Effector memory CD4-positive, alpha-beta T cell (primary cell): Measurements from ENCODE around the gene SLC25A52.

Experiments used
- DNase-seq, 3 donors: peaks; one replicate each; pipeline ENCODE4 v3.0.0-alpha.2; 2020
- H3K27ac ChIP-seq: 2 replicates; pipeline ENCODE4 v1.7.0; 2013; ENCODE audit warnings: mild to moderate bottlenecking, low read length, moderate library complexity; ENCODE audit not compliant: insufficient read depth, poor library complexity, severe bottlenecking
- H3K27me3 ChIP-seq: replicated peaks from 2 replicates; pipeline ENCODE4 v1.7.0; 2013; ENCODE audit warnings: mild to moderate bottlenecking, low read length; ENCODE audit not compliant: insufficient read depth, control insufficient read depth, poor library complexity, severe bottlenecking
- H3K36me3 ChIP-seq: 2 replicates; pipeline ENCODE4 v1.7.0; 2013; ENCODE audit warnings: mild to moderate bottlenecking, low read length, moderate library complexity; ENCODE audit not compliant: control insufficient read depth, insufficient read depth
- H3K4me1 ChIP-seq: 2 replicates; pipeline ENCODE4 v1.7.0; 2013; ENCODE audit warnings: low read length, mild to moderate bottlenecking; ENCODE audit not compliant: control insufficient read depth, insufficient read depth, poor library complexity, severe bottlenecking
- H3K4me3 ChIP-seq: 2 replicates; pipeline ENCODE4 v1.7.0; 2013; ENCODE audit warnings: low read length, low read depth, mild to moderate bottlenecking; ENCODE audit not compliant: insufficient read depth, poor library complexity, severe bottlenecking
- H3K9me3 ChIP-seq: 2 replicates; pipeline ENCODE4 v1.7.0; 2013; ENCODE audit warnings: mild to moderate bottlenecking, low read length, moderate library complexity; ENCODE audit not compliant: control insufficient read depth

SLC25A52 gene

DNA sequence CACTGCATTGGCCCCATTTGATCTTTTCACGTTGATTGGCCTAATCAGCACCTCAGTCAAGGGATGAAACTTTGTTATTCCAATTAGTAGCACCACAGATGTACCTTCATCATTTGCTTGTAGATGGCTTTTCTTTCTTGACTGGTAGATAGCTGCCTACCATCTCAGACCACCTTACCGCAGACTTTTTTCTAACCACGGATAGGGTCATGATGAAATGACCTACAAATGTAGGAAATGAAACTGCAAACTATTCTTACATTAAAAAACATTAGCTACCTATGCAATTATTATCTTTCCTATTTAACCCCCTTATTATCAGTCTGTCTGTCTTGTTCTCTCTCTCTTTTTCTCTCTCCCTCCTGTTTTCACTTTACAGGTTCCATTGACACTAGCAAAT is 22.4 kb upstream of the SLC25A52 start:
- H3K4me1 ChIP-seq: no peaks in the 10 kb centered on the region
- no peak overlapping the region for H3K4me3 ChIP-seq
- no peak for DNase-seq
- H3K27me3 ChIP-seq: no peaks in the 10 kb centered on the region
- H3K36me3 ChIP-seq: no peaks in the 10 kb centered on the region
- H3K27ac ChIP-seq: no peak overlapping the region
- peaks cover 5% of the 10 kb centered on the region for H3K9me3 ChIP-seq

DNA sequence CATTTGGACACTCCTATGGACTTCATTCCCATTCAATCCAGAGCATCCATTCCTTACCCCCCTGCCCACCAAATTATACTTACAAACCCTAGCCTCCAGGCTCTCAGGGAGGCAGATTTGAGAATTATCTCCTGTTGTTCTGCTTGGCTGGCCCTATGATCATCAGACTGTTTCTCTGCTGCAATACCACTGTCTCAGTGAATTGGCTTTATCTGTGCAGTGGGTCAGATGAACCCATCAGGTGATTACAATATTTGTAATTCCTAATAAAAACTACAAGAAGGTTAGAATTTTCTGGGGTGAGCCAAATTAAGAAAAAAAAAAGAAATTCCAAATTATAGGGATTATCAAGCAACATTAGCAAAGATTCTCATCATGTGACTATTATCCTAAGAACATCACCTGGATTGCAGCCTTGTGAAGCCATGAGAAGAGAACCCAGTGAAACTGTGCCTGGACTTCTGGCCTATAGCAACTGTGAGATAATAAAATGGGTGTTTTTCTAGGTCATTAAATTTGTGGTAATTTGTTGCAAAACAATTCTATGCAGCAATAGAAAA is 17.8 kb upstream of the SLC25A52 start:
- no peak for DNase-seq
- H3K27me3 ChIP-seq: no peaks in the 10 kb centered on the region
- H3K9me3 ChIP-seq: peaks cover 5% of the 10 kb centered on the region
- H3K4me1 ChIP-seq: no peaks in the 10 kb centered on the region
- H3K4me3 ChIP-seq: no peak overlapping the region
- no peaks in the 10 kb centered on the region for H3K36me3 ChIP-seq
- H3K27ac ChIP-seq: no peak overlapping the region

DNA sequence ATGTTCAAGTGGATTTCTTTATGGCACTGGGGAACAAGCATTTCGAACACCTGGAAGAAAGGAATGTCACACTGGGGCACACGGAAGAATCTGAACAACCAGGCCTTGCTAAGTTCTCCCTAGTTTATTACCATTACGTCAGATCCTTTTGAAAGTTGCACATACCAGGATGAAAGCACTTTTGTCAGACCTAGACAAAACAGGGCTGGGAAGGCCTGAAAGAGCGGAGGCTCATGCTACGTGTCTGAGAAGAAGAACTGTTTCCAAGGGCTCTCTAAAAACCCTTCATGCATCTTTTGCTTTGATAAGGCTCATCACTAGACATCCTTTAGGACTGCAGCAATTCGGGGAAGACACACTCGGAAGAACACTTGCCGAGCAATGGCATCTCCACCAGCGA is 15.4 kb upstream of the SLC25A52 start:
- H3K36me3 ChIP-seq: no peaks in the 10 kb centered on the region
- DNase-seq: no peak

GRCh38 chr18:31774962-31775361 is 14.3 kb upstream of the SLC25A52 start:
- H3K9me3 ChIP-seq: peaks cover 5% of the 10 kb centered on the region
- H3K4me3 ChIP-seq: no peak overlapping the region
- no peak overlapping the region for H3K27ac ChIP-seq
- no peaks in the 10 kb centered on the region for H3K36me3 ChIP-seq
- no peak for DNase-seq
- H3K4me1 ChIP-seq: no peaks in the 10 kb centered on the region
- H3K27me3 ChIP-seq: no peaks in the 10 kb centered on the region

More for the DNA sequence above, 15.4 kb upstream of the SLC25A52 start:
- no peaks in the 10 kb centered on the region for H3K27me3 ChIP-seq
- no peaks in the 10 kb centered on the region for H3K4me1 ChIP-seq
- H3K27ac ChIP-seq: no peak overlapping the region
- H3K9me3 ChIP-seq: peaks cover 5% of the 10 kb centered on the region
- H3K4me3 ChIP-seq: no peak overlapping the region

- no peaks in the 10 kb centered on the region for H3K27me3 ChIP-seq
- no peak for DNase-seq
- no peaks in the 10 kb centered on the region for H3K4me1 ChIP-seq
- no peaks in the 10 kb centered on the region for H3K36me3 ChIP-seq
- no peak overlapping the region for H3K4me3 ChIP-seq
- H3K9me3 ChIP-seq: peaks cover 5% of the 10 kb centered on the region
- H3K27ac ChIP-seq: no peak overlapping the region
Observed at GRCh38 chr18:31774477-31774785, 13.8 kb upstream of the SLC25A52 start.

DNA sequence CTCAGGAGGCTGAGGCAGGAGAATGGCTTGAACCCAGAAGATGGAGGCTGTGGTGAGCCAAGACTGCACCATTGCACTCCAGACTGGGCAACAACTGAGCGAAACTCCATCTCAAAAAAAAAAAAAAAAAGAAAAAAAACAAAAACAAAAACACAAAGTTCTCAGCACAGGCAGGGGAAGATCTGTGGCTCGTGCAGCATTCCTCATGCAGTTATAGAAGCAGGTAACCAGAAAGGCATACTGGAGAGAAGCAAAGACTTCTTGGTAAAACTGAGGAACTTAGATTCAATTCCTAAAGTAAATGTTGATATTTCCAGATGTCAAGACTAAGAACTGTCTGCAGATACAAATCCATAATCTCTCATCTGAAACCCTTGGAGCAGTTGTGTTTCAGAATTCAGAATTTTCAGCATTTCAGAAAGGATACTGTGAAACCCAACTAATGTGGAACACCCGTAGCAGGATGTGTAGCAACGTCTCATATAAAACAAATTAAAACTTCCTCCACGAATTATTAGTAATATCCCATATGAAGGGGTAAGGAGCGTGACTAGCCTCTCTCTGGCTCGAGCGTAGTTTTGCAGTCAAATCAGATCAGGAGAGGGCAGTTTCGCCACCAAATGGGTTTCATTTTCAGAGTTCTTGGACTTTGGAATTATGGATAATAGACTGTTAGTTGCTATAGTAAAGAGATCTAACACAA is 13.2 kb upstream of the SLC25A52 start:
- Histone ChIP-seq H3K4me3 (no peak overlapping the region), H3K27ac (no peak overlapping the region), H3K36me3 (no peaks in the 10 kb centered on the region), H3K27me3 (no peaks in the 10 kb centered on the region), H3K4me1 (no peaks in the 10 kb centered on the region), H3K9me3 (peaks cover 1% of the 10 kb centered on the region)
- DNase-seq: no peak

DNA sequence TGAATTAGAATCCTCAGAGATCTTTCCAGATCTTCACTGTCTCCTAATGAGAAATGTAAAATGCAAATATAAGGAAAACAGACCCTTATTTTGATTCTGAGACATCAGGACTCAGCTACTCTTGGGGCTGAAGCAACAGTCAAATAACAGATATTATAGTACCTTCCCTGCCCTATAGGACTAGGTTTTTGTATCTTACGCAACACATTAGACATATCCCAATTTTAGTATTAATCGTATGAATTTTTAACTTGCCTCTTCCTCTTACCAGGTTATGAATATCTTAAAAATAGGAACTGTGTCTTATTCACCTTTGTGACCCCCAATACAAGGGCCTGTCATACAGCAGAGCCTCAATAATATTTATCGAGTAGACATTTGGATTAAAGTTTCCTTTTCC is 12.0 kb upstream of the SLC25A52 start:
- H3K9me3 ChIP-seq: no peaks in the 10 kb centered on the region
- no peaks in the 10 kb centered on the region for H3K36me3 ChIP-seq
- no peaks in the 10 kb centered on the region for H3K4me1 ChIP-seq
- DNase-seq: no peak
- H3K4me3 ChIP-seq: no peak overlapping the region
- H3K27ac ChIP-seq: no peak overlapping the region
- H3K27me3 ChIP-seq: no peaks in the 10 kb centered on the region

GRCh38 chr18:31750273-31750672 is 10.4 kb downstream of the SLC25A52 start:
- H3K27me3 ChIP-seq: no peaks in the 10 kb centered on the region
- no peaks in the 10 kb centered on the region for H3K4me1 ChIP-seq
- H3K36me3 ChIP-seq: no peaks in the 10 kb centered on the region
- DNase-seq: no peak
- H3K9me3 ChIP-seq: no peaks in the 10 kb centered on the region
- H3K27ac ChIP-seq: no peak overlapping the region
- no peak overlapping the region for H3K4me3 ChIP-seq

- DNase-seq: no peak
- no peaks in the 10 kb centered on the region for H3K9me3 ChIP-seq
- H3K27ac ChIP-seq: no peak overlapping the region
- H3K27me3 ChIP-seq: no peaks in the 10 kb centered on the region
- H3K4me3 ChIP-seq: no peak overlapping the region
- no peaks in the 10 kb centered on the region for H3K4me1 ChIP-seq
- no peaks in the 10 kb centered on the region for H3K36me3 ChIP-seq
Observed at GRCh38 chr18:31746396-31746795, 14.3 kb downstream of the SLC25A52 start.

DNA sequence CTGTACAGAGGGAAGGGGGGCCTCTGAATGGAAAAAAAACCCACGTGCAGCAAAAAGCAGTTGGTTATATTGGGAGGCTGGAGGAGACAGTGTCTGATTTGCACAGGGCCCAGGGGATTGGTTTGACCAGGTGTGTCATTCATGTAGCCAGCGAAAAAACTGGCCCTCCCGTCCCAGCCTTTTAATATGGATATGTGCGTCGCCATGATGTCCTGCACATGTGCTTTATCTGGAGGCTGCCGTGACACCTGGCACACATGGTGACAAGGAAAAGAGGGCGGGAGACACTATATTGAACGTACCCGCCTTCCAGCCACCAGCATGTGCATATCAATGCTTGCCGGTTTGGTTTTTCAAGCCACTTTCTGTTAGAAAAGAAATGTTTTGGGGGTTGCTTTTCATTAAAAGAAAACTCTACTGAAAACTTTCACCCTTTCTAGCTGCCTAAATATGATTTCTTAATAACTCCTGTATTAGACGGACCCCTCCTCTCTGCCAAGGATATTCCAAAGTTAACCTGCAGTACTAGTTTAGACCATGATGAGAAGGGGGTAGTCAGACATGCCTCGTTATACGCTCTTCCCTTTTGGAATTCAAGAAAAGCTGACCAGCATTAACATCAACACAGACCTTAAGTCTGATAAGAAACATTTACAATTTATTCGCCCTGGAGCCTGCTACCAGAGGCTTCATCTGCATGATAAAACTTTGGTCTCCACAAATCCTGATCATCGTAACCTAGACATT is 16.2 kb downstream of the SLC25A52 start:
- H3K27ac ChIP-seq: no peak overlapping the region
- H3K4me3 ChIP-seq: no peak overlapping the region
- H3K4me1 ChIP-seq: no peaks in the 10 kb centered on the region
- H3K9me3 ChIP-seq: no peaks in the 10 kb centered on the region
- no peaks in the 10 kb centered on the region for H3K27me3 ChIP-seq
- DNase-seq: no peak
- H3K36me3 ChIP-seq: no peaks in the 10 kb centered on the region
